GM20000 (cell line): ENCODE measurements around the gene TMEM253.

Experiments used
- DNase-seq: peaks from one replicate; pipeline ENCODE4 v3.0.0; 2012; ENCODE audit warnings: low spot score
- CTCF ChIP-seq: IDR thresholded peaks from 2 replicates; pipeline ENCODE4 v1.5.1; 2012; ENCODE audit warnings: mild to moderate bottlenecking, control low read depth; ENCODE audit errors: extremely low read depth, missing control alignments

Gene TMEM253

GRCh38 chr14:21057803-21058675 is 42.8 kb upstream of the TMEM253 start, which contains the start of gene RNASE8:
Gene RNASE8 (plus strand): TSS chr14:21057822. CDS start chr14:21057893, 71 bp downstream.
- TF ChIP-seq CTCF: no peak
- no peak for DNase-seq

GRCh38 chr14:21058903-21059302 is 42.0 kb upstream of the TMEM253 start:
- DNase-seq: no peak
- no peak for TF ChIP-seq CTCF

GRCh38 chr14:21059842-21060613 is 40.8 kb upstream of the TMEM253 start:
- DNase-seq: no peak
- TF ChIP-seq CTCF: no peak

- no peak for DNase-seq
- no peak for TF ChIP-seq CTCF
These were observed 40.1 kb upstream of the TMEM253 start for GRCh38 chr14:21060614-21061346.

- DNase-seq: no peak
- no peak for TF ChIP-seq CTCF
These were observed 39.6 kb upstream of the TMEM253 start for GRCh38 chr14:21061347-21061668.

- no peak for DNase-seq
These were observed 37.4 kb upstream of the TMEM253 start for GRCh38 chr14:21063479-21063878.

More at GRCh38 chr14:21063479-21063878, 37.4 kb upstream of the TMEM253 start:
- TF ChIP-seq CTCF: no peak
